Fibroblast of skin of scalp (primary cell): ENCODE data around the gene ARHGEF25. TPM values are rescaled to one million over a fixed set of nuclear protein-coding genes. Genes with fewer than 3 reads are reported as not detected.
"Not testable (repeated sequence)": the region's sequence is repeated elsewhere in the genome, so short reads cannot be mapped to it uniquely, and the experiment has no call there.

Source experiments
- DNase-seq: peaks from one replicate; pipeline ENCODE4 v3.0.0-alpha.2; 2013
- polyA plus RNA-seq, 2 experiments: library from polyadenylated mRNA; unstranded; fragments of 120-200 nt; gene quantifications; one replicate each; pipeline ENCODE4 v1.2.1, GENCODE V29; 2013; ENCODE audit not compliant: insufficient read length in 2 of 2

ARHGEF25 gene
- 25.6 TPM for polyA plus RNA-seq (2013, experiment 1 of 2; ENCODE audit: insufficient read length)
- polyA plus RNA-seq (2013, experiment 2 of 2; ENCODE audit: insufficient read length) = 22.8 TPM

- peak; percentile 75 for DNase-seq
These were observed at the start of gene ARHGEF25 for GRCh38 chr12:57611108-57611826. TSS of gene ARHGEF25 (plus strand) at chr12:57611435. CDS start at chr12:57611895, 460 bp downstream.

- DNase-seq = no peak
These were observed 47.9 kb upstream of the ARHGEF25 start for GRCh38 chr12:57563358-57563757.

GRCh38 chr12:57564178-57564740, 47.0 kb upstream of the ARHGEF25 start:
- DNase-seq = no peak

- no peak for DNase-seq
These were observed 42.4 kb upstream of the ARHGEF25 start for GRCh38 chr12:57568838-57569237.

- DNase-seq = no peak
These were observed 41.4 kb upstream of the ARHGEF25 start for GRCh38 chr12:57569858-57570257.

GRCh38 chr12:57570438-57570837, 40.8 kb upstream of the ARHGEF25 start:
- DNase-seq = not testable (repeated sequence)

GRCh38 chr12:57571926-57572762, 39.1 kb upstream of the ARHGEF25 start:
- no peak for DNase-seq

- DNase-seq = no peak
These were observed 36.4 kb upstream of the ARHGEF25 start for GRCh38 chr12:57574795-57575194.

- DNase-seq = no peak
These were observed 35.2 kb upstream of the ARHGEF25 start for GRCh38 chr12:57575771-57576612.

- no peak for DNase-seq
These were observed 34.5 kb upstream of the ARHGEF25 start for GRCh38 chr12:57576613-57577160.

- DNase-seq = no peak
These were observed 33.1 kb upstream of the ARHGEF25 start for GRCh38 chr12:57577981-57578758.

- no peak for DNase-seq
These were observed 32.2 kb upstream of the ARHGEF25 start for GRCh38 chr12:57579011-57579410.

GRCh38 chr12:57579677-57580465, 31.4 kb upstream of the ARHGEF25 start:
- no peak for DNase-seq

- no peak for DNase-seq
These were observed 30.8 kb upstream of the ARHGEF25 start for GRCh38 chr12:57580466-57580795.

- DNase-seq = no peak
These were observed 29.4 kb upstream of the ARHGEF25 start for GRCh38 chr12:57581802-57582201.

GRCh38 chr12:57582440-57582839, 28.8 kb upstream of the ARHGEF25 start:
- no peak for DNase-seq

GRCh38 chr12:57583008-57583831, 28.0 kb upstream of the ARHGEF25 start:
- peak; percentile 83 for DNase-seq

GRCh38 chr12:57584050-57584449, 27.2 kb upstream of the ARHGEF25 start:
- DNase-seq = no peak

GRCh38 chr12:57584690-57585089, 26.5 kb upstream of the ARHGEF25 start:
- DNase-seq = no peak

GRCh38 chr12:57585156-57585555, 26.1 kb upstream of the ARHGEF25 start:
- DNase-seq = no peak
